H1 (cell line): Measurements from ENCODE around the gene LRP1. TPM values are rescaled to one million over a fixed set of nuclear protein-coding genes. Genes with fewer than 3 reads are reported as not detected.

ENCODE experiments used
- BACH1 ChIP-seq: IDR thresholded peaks from 2 replicates; pipeline ENCODE4 v1.6.1; 2012; ENCODE audit warnings: low read length, improper control_type of control experiment
- CBX8 ChIP-seq: fragments of 300-800, 300-1000 bp; sonication (generic); IDR thresholded peaks from 2 replicates; pipeline ENCODE4 v1.7.1; 2016; ENCODE audit warnings: low read depth, low read length, borderline replicate concordance
- CREB1 ChIP-seq: IDR thresholded peaks from 2 replicates; pipeline ENCODE4 v1.6.1; 2012; ENCODE audit warnings: inconsistent platforms
- GTF2F1 ChIP-seq: IDR thresholded peaks from 2 replicates; pipeline ENCODE4 v1.6.1; 2012; ENCODE audit warnings: low read depth, low read length, improper control_type of control experiment, borderline replicate concordance
- KDM5A ChIP-seq: fragments of 200-600 bp; IDR thresholded peaks from 2 replicates; pipeline ENCODE4 v1.7.1; 2012; ENCODE audit warnings: mild to moderate bottlenecking, low read length, inconsistent platforms, mixed read lengths
- MAFK ChIP-seq: IDR thresholded peaks from 2 replicates; pipeline ENCODE4 v1.6.1; 2012; ENCODE audit warnings: low read depth, mild to moderate bottlenecking, improper control_type of control experiment, low read length
- POLR2A ChIP-seq, 2 experiments: IDR thresholded peaks; 1 replicate in 1 of 2; 2 replicates in 1 of 2; pipeline ENCODE4 v1.6.1; 2011; ENCODE audit warnings: low read depth in 2 of 2, low read length in 2 of 2, mild to moderate bottlenecking in 2 of 2; ENCODE audit errors: control extremely low read depth in 1 of 2
- POLR2AphosphoS5 ChIP-seq: IDR thresholded peaks from 2 replicates; pipeline ENCODE4 v1.6.1; 2011; ENCODE audit warnings: low read depth, low read length
- TCF12 ChIP-seq: IDR thresholded peaks from 2 replicates; pipeline ENCODE4 v1.6.1; 2011; ENCODE audit warnings: low read depth, mild to moderate bottlenecking, low read length
- polyA plus RNA-seq, 7 experiments: library from polyadenylated mRNA; depleted of rRNA in 3 of 7; stranded (reverse) in 5 of 7; unstranded in 2 of 7; fragments of >200 nt in 5 of 7; fragments of 200-250 nt in 2 of 7; gene quantifications; 1 replicate in 5 of 7; 2 replicates in 1 of 7; 4 replicates in 1 of 7; pipeline versions ENCODE4 v1.2.1 to v1.2.3, GENCODE V29; 2011 to 2013; ENCODE audit warnings: missing spikeins in 2 of 7, mixed read lengths in 2 of 7
- total RNA-seq: library from RNA; stranded (reverse); fragmentation: NEBNext Ultra II Directional; extraction: Animal tissue kit (Norgen Biotek cat#: 25700); gene quantifications from 2 replicates; pipeline ENCODE4 v1.2.1, GENCODE V29; 2021
- TF ChIP-seq, protein P1 (sequence below): IDR thresholded peaks from 2 replicates; pipeline ENCODE4 v1.6.1; 2012; ENCODE audit warnings: inconsistent platforms
- TF ChIP-seq, protein P2 (sequence below): IDR thresholded peaks from 2 replicates; pipeline ENCODE4 v1.6.1; 2011; ENCODE audit warnings: low read depth, mild to moderate bottlenecking, low read length; ENCODE audit not compliant: insufficient read depth
- TF ChIP-seq, protein P3 (sequence below): fragments of 300-600 bp; sonication (generic); IDR thresholded peaks from 2 replicates; pipeline ENCODE4 v1.7.1; 2012; ENCODE audit warnings: low read length, moderate library complexity, mild to moderate bottlenecking, inconsistent platforms; ENCODE audit not compliant: insufficient replicate concordance

LRP1 gene
- total and polyA plus RNA-seq, 2 of the 8 experiments (the other 6 are each of a cell fraction or from before 2014, with no cell fraction given): 35.3 to 92.5 TPM

DNA sequence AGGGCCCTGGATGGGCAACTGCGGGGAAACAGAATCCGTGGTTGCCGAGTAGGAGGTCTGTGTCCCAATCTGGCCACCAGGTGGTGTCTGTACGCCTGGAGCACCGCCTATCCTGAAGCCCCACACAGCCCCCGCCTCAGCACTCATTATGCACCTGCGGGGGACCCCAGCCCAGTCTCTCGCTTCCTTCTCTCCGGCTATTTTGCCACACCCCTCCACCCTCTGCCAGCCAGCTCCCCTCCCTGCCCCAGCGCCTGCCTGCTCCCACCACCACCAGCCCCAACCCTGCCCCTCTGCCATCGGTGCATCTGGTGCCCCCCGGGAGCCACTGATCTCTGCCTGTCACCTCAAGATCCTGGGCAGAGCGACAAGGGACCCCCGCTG, 86.1 kb downstream of the LRP1 start (continued):
- TF ChIP-seq, protein P1, sequence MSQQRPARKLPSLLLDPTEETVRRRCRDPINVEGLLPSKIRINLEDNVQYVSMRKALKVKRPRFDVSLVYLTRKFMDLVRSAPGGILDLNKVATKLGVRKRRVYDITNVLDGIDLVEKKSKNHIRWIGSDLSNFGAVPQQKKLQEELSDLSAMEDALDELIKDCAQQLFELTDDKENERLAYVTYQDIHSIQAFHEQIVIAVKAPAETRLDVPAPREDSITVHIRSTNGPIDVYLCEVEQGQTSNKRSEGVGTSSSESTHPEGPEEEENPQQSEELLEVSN: no peak
- TF ChIP-seq CREB1: 0 out of 2 replicates have a peak, but pooled peaks have one; percentile 54
- no peak for TF ChIP-seq MAFK
- TF ChIP-seq, protein P2, sequence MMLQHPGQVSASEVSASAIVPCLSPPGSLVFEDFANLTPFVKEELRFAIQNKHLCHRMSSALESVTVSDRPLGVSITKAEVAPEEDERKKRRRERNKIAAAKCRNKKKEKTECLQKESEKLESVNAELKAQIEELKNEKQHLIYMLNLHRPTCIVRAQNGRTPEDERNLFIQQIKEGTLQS: no peak
- TF ChIP-seq, protein P3, sequence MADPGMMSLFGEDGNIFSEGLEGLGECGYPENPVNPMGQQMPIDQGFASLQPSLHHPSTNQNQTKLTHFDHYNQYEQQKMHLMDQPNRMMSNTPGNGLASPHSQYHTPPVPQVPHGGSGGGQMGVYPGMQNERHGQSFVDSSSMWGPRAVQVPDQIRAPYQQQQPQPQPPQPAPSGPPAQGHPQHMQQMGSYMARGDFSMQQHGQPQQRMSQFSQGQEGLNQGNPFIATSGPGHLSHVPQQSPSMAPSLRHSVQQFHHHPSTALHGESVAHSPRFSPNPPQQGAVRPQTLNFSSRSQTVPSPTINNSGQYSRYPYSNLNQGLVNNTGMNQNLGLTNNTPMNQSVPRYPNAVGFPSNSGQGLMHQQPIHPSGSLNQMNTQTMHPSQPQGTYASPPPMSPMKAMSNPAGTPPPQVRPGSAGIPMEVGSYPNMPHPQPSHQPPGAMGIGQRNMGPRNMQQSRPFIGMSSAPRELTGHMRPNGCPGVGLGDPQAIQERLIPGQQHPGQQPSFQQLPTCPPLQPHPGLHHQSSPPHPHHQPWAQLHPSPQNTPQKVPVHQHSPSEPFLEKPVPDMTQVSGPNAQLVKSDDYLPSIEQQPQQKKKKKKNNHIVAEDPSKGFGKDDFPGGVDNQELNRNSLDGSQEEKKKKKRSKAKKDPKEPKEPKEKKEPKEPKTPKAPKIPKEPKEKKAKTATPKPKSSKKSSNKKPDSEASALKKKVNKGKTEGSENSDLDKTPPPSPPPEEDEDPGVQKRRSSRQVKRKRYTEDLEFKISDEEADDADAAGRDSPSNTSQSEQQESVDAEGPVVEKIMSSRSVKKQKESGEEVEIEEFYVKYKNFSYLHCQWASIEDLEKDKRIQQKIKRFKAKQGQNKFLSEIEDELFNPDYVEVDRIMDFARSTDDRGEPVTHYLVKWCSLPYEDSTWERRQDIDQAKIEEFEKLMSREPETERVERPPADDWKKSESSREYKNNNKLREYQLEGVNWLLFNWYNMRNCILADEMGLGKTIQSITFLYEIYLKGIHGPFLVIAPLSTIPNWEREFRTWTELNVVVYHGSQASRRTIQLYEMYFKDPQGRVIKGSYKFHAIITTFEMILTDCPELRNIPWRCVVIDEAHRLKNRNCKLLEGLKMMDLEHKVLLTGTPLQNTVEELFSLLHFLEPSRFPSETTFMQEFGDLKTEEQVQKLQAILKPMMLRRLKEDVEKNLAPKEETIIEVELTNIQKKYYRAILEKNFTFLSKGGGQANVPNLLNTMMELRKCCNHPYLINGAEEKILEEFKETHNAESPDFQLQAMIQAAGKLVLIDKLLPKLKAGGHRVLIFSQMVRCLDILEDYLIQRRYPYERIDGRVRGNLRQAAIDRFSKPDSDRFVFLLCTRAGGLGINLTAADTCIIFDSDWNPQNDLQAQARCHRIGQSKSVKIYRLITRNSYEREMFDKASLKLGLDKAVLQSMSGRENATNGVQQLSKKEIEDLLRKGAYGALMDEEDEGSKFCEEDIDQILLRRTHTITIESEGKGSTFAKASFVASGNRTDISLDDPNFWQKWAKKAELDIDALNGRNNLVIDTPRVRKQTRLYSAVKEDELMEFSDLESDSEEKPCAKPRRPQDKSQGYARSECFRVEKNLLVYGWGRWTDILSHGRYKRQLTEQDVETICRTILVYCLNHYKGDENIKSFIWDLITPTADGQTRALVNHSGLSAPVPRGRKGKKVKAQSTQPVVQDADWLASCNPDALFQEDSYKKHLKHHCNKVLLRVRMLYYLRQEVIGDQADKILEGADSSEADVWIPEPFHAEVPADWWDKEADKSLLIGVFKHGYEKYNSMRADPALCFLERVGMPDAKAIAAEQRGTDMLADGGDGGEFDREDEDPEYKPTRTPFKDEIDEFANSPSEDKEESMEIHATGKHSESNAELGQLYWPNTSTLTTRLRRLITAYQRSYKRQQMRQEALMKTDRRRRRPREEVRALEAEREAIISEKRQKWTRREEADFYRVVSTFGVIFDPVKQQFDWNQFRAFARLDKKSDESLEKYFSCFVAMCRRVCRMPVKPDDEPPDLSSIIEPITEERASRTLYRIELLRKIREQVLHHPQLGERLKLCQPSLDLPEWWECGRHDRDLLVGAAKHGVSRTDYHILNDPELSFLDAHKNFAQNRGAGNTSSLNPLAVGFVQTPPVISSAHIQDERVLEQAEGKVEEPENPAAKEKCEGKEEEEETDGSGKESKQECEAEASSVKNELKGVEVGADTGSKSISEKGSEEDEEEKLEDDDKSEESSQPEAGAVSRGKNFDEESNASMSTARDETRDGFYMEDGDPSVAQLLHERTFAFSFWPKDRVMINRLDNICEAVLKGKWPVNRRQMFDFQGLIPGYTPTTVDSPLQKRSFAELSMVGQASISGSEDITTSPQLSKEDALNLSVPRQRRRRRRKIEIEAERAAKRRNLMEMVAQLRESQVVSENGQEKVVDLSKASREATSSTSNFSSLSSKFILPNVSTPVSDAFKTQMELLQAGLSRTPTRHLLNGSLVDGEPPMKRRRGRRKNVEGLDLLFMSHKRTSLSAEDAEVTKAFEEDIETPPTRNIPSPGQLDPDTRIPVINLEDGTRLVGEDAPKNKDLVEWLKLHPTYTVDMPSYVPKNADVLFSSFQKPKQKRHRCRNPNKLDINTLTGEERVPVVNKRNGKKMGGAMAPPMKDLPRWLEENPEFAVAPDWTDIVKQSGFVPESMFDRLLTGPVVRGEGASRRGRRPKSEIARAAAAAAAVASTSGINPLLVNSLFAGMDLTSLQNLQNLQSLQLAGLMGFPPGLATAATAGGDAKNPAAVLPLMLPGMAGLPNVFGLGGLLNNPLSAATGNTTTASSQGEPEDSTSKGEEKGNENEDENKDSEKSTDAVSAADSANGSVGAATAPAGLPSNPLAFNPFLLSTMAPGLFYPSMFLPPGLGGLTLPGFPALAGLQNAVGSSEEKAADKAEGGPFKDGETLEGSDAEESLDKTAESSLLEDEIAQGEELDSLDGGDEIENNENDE: no peak
- TF ChIP-seq TCF12: 0 out of 2 replicates have a peak, but pooled peaks have one; percentile 56
- no peak for TF ChIP-seq BACH1
- no peak for TF ChIP-seq GTF2F1
- TF ChIP-seq CBX8: no peak
- TF ChIP-seq POLR2A (IDR thresholded peaks at IDR 0.05; ENCODE audit: control extremely low read depth in 1 of 2, low read depth in 2 of 2, low read length in 2 of 2): no peak
- no peak for TF ChIP-seq KDM5A
- no peak; the same call in 1 of the 2 replicates for TF ChIP-seq POLR2AphosphoS5
